Stimulated activated naive B cell treated with anti-CD40 and anti-IgM and Interleukin-4, amounts not matched to agents 10 μg/mL and 1 μg/mL and 100 μg/mL, for 72 hours (primary cell): ENCODE results near the gene BRICD5.
A peak's percentile ranks its signal among the peaks of the same experiment; 100 is the strongest.

Experiments
- ATAC-seq, 2 donors: fragments of 150-1000 bp; cut with Tn5 transposase; replicated peaks; 2 replicates each; pipeline ENCODE4 v1.10.0; 2021; ENCODE audit warnings: moderate library complexity in 1 of 2
- DNase-seq: peaks from one replicate; pipeline ENCODE4 v3.0.0; 2021
- H3K27ac Mint-ChIP-seq: one replicate; pipeline ENCODE4 v1.8.0; 2022; ENCODE audit warnings: mild to moderate bottlenecking, mixed read lengths
- H3K27me3 Mint-ChIP-seq, 2 donors: one replicate each; pipeline ENCODE4 v1.8.0; 2022; ENCODE audit warnings: mixed read lengths in 2 of 2
- H3K36me3 Mint-ChIP-seq, 2 donors: one replicate each; pipeline ENCODE4 v1.8.0; 2022; ENCODE audit warnings: mixed read lengths in 2 of 2, mild to moderate bottlenecking in 1 of 2
- H3K4me1 Mint-ChIP-seq, 2 donors: one replicate each; pipeline ENCODE4 v1.8.0; 2022; ENCODE audit warnings: mixed read lengths in 2 of 2, mild to moderate bottlenecking in 1 of 2
- H3K4me3 Mint-ChIP-seq, 2 donors: one replicate each; pipeline ENCODE4 v1.8.0; 2022; ENCODE audit warnings: mild to moderate bottlenecking in 2 of 2, mixed read lengths in 2 of 2, moderate library complexity in 1 of 2
- H3K9me3 Mint-ChIP-seq, 2 donors: one replicate each; pipeline ENCODE4 v1.8.0; 2022; ENCODE audit warnings: mixed read lengths in 2 of 2, mild to moderate bottlenecking in 1 of 2

The BRICD5 gene

DNA sequence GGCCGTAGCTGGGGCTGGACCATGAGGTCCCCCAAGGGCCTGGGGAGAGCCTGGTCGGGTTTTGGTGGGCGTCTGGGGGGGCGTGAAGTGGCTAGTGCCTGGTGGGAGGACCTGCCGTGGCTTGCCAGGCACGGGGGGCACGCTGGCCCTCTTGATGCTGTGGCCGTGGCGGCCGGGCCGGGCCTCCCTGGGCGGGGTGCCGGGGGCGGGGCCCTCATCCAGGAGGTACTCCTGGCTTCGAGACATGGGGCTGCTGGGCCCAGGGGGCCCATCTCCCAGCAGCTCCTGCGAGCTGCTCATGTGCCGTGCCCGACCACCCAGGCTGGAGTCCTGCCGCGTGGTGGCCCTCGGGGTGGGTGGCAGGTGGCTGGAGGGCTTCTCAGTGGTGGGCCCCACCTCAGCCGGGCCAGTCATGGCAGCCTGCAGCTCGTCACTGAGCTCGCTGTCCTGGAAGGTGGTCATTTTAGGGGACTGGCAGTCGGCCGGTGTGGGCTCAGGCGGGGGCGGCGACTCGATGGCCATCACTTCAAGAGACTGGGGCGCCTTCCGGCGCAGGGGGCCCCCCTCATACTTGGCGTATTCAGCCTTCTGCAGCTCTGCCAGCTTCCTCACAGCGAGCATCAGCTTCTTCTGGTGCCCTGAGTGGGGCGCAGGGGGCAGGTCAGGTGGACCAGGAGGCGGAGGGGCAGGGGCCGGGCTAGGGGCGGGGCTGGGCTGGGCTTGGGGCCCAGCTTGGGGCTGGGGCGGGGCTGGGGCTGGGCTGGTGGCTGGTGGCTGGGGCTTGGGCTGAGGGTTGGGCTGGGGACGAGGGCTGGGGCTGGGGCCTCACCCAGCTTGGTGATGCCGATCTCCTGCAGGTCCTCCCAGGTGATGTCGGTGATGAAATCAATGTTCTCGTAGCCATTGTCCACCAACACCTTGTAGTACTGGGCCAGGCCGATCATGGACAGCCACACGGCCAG, 29.4 kb downstream of the BRICD5 start:
- Mint-ChIP-seq H3K9me3 (no peaks in the 10 kb centered on the region), H3K4me1 (peaks cover 0 to 7% of the 10 kb centered on the region in 2 donors), H3K27me3 (peaks cover 0 to 5% of the 10 kb centered on the region in 2 donors), H3K36me3 (peaks cover 10 to 19% of the 10 kb centered on the region in 2 donors), H3K4me3 (no peak overlapping the region), H3K27ac (no peak overlapping the region)
- no peak for ATAC-seq
- DNase-seq = no peak

DNA sequence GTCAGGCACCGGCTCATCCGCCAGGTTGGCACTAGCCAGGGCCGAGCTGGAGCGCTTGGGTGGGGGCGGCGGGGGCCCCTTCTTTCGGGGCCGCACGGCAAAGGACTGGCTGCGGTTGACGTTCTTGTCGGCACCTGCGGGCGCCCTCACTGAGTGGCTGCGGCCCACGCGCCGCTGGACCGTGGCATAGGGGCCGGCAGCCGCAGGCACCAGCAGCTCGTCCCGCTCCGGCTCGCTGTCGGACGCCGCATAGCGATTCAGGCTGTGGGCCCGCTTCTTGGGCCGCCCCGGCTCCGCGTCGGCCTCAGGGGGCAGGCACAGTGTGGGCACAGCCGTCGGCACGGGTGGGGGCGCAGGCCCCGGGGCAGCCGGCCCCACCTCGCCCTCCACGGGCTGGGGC, 30.2 kb downstream of the BRICD5 start:
- H3K9me3 Mint-ChIP-seq = no peaks in the 10 kb centered on the region
- ATAC-seq = no peak

DNA sequence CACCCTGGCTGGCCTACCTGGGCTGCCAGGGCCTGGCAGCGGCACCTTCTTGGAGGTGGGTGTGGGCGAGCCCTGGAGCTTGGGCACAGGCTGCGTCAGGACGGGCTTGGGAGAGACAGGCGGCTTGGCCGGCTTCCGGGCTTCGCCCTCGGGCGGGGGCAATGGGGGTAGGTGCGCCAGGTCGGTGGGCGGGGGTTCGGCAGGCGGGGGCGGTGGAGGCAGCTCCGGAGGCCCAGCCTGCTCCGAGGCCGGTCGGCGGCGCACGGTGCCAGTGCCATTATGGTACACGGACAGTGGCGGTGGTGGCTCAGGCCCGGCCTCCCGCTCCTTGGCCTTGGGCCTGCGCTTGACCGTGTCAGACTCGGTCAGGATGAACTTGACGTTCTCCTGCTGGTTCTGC, 31.1 kb downstream of the BRICD5 start:
- Mint-ChIP-seq H3K36me3 (peaks cover 22 to 29% of the 10 kb centered on the region in 2 donors), H3K27ac (no peak overlapping the region), H3K4me1 (peaks cover 0 to 7% of the 10 kb centered on the region in 2 donors)

More for the DNA sequence above, 30.2 kb downstream of the BRICD5 start:
- DNase-seq = no peak
- no peak overlapping the region for H3K4me3 Mint-ChIP-seq
- H3K27me3 Mint-ChIP-seq = peaks cover 0 to 5% of the 10 kb centered on the region in 2 donors
- H3K27ac Mint-ChIP-seq = no peak overlapping the region
- peaks cover 16 to 25% of the 10 kb centered on the region in 2 donors for H3K36me3 Mint-ChIP-seq
- peaks cover 0 to 7% of the 10 kb centered on the region in 2 donors for H3K4me1 Mint-ChIP-seq

DNA sequence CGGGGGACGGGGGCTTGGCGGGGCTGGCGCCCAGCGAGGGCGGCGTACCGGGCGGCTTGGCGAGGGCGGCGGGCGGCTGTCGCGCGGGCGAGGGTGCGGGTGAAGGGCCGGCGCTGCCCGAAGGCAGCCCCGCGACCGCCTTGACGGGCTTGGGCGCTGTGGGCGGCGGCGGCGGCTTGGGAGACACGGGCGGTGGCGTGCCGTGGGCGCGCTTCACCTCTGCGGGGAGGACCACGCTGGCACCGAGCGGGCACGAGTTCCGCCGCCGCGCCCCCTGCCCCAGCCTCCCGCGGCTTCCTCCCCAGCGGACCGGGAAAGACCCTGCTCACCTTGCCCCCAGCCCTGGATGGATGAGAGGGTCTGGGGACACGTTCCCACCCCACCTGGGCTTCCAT, 31.6 kb downstream of the BRICD5 start:
- ATAC-seq (no peak), DNase-seq (no peak)
- Mint-ChIP-seq H3K4me1 (peaks cover 0 to 4% of the 10 kb centered on the region in 2 donors), H3K36me3 (peaks cover 23 to 34% of the 10 kb centered on the region in 2 donors), H3K27me3 (peaks cover 0 to 5% of the 10 kb centered on the region in 2 donors), H3K9me3 (no peaks in the 10 kb centered on the region), H3K27ac (no peak overlapping the region), H3K4me3 (no peak overlapping the region)

More for the DNA sequence above, 31.1 kb downstream of the BRICD5 start:
- peaks cover 0 to 5% of the 10 kb centered on the region in 2 donors for H3K27me3 Mint-ChIP-seq
- no peak for DNase-seq
- H3K4me3 Mint-ChIP-seq = no peak overlapping the region
- ATAC-seq = no peak
- H3K9me3 Mint-ChIP-seq = no peaks in the 10 kb centered on the region

DNA sequence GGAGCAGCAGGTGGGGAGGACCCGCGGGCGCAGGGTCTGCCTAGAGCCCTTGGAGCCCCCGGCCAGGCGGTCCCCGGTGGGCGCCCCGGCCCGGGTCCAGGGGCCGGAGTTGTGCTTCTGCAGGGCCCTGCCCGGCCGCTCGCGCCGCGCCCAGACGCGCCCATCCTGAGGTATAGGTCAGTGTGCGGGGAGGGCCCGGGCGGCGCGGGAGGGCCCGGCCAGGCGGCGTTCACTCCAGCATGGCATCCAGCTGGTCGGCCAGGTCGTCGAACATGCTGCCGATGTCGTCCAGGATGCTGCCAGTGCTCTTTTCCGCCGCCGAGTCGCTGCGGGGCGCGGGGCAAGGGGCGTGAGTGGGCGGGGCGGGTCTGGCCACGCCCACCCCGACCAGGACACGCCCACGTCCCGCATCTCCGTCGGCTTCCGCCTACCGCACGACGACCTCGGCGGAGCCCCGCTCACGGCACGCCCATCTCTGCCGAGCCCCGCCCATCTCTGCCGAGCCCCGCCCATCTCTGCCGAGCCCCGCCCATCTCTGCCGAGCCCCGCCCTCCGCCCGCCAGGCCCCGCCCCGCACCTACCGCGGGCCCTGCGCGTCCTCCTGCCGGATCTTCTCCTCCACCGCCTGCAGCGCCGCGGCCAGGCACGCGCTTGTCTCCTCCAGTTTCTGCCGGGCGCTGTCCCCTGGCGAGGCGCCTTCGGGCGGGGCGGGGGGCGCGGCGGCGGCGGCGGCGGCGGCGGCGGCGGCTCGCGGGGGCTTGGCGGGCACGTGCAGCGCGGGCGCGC, 32.1 kb downstream of the BRICD5 start:
- DNase-seq (no peak), ATAC-seq (peak; percentile 50 to 55)
- Mint-ChIP-seq H3K27me3 (peaks cover 0 to 5% of the 10 kb centered on the region in 2 donors), H3K4me3 (no peak overlapping the region), H3K27ac (no peak overlapping the region), H3K9me3 (no peaks in the 10 kb centered on the region), H3K36me3 (peaks cover 26 to 38% of the 10 kb centered on the region in 2 donors), H3K4me1 (peaks cover 0 to 4% of the 10 kb centered on the region in 2 donors)

DNA sequence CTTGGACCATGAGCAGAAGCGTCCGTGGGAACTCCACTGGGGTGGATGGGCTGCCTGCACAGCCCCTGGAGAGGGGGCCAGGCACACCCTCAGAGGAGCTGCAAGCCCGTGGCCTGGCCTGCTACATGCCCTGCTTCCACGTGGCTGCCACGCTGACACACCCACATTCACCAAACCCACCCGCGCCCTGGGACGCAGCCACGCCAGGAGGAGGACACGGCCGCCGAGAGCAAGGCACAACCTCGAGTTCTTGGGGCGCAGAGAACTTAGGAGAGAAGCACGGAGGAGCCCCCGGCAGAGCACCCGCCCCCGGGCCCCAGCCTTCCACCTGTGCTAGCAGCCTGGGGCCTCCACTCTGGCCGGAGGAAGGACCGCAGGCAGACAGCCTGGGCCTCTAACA, 33.1 kb downstream of the BRICD5 start:
- Mint-ChIP-seq H3K9me3 (no peaks in the 10 kb centered on the region), H3K36me3 (peaks cover 33 to 38% of the 10 kb centered on the region in 2 donors), H3K27ac (no peak overlapping the region), H3K4me1 (peaks cover 0 to 2% of the 10 kb centered on the region in 2 donors), H3K27me3 (peaks cover 0 to 5% of the 10 kb centered on the region in 2 donors), H3K4me3 (no peak overlapping the region)
- ATAC-seq = no peak
- no peak for DNase-seq

DNA sequence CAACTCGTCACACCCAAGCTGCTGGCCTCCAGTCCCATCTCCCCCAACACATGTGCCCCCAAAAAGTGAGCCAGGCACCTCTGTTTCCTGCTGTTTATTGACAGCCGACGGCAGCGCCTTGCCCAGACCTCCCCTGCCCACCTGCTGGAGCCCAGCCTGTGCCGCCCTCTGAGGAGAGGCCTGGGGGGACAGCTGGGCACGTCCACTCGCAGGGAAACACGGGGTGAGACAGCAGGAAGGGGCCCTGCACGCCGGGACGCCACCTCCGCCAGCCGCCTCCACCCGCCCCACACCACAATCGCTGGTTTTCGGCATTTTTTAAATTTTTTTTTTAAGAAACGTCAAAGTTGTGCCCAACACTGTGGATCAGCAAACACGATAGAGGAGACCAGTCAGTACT, 33.6 kb downstream of the BRICD5 start:
- no peak for DNase-seq
- peaks cover 0 to 2% of the 10 kb centered on the region in 2 donors for H3K4me1 Mint-ChIP-seq
- H3K4me3 Mint-ChIP-seq = no peak overlapping the region
- no peak overlapping the region for H3K27ac Mint-ChIP-seq
- peaks cover 0 to 5% of the 10 kb centered on the region in 2 donors for H3K27me3 Mint-ChIP-seq
- no peak for ATAC-seq
- peaks cover 31 to 33% of the 10 kb centered on the region in 2 donors for H3K36me3 Mint-ChIP-seq
- H3K9me3 Mint-ChIP-seq = no peaks in the 10 kb centered on the region

DNA sequence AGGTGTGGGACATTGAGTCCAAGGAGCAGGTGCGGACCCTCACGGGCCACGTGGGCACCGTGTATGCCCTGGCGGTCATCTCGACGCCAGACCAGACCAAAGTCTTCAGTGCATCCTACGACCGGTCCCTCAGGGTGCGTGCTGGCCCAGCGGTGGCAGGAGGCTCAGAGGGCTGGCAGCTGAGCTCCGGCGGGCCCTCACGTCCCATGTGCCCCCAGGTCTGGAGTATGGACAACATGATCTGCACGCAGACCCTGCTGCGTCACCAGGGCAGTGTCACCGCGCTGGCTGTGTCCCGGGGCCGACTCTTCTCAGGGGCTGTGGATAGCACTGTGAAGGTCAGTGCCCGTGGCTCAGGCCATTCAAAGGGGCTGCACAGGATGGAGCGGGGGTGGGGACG, 34.6 kb downstream of the BRICD5 start:
- Mint-ChIP-seq H3K9me3 (no peaks in the 10 kb centered on the region), H3K27ac (no peak overlapping the region), H3K4me3 (no peak overlapping the region), H3K36me3 (peaks cover 28 to 36% of the 10 kb centered on the region in 2 donors), H3K27me3 (peaks cover 0 to 5% of the 10 kb centered on the region in 2 donors), H3K4me1 (peaks cover 0 to 2% of the 10 kb centered on the region in 2 donors)
- DNase-seq = no peak
- ATAC-seq = no peak

DNA sequence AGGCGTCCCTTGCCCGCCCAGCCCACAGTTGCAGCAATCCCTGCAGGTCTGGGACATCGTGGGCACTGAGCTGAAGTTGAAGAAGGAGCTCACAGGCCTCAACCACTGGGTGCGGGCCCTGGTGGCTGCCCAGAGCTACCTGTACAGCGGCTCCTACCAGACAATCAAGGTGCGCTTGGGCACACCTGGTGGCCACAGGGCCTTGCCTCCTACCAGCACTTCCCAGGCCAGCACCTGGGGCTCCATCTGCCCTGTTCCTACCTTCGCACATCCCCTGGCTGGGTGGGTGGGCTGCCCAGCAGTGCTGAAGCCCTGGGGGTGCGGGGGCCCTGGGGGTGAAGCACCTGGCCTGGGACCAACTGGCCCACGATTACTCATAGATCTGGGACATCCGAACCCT, 35.2 kb downstream of the BRICD5 start:
- ATAC-seq = no peak

DNA sequence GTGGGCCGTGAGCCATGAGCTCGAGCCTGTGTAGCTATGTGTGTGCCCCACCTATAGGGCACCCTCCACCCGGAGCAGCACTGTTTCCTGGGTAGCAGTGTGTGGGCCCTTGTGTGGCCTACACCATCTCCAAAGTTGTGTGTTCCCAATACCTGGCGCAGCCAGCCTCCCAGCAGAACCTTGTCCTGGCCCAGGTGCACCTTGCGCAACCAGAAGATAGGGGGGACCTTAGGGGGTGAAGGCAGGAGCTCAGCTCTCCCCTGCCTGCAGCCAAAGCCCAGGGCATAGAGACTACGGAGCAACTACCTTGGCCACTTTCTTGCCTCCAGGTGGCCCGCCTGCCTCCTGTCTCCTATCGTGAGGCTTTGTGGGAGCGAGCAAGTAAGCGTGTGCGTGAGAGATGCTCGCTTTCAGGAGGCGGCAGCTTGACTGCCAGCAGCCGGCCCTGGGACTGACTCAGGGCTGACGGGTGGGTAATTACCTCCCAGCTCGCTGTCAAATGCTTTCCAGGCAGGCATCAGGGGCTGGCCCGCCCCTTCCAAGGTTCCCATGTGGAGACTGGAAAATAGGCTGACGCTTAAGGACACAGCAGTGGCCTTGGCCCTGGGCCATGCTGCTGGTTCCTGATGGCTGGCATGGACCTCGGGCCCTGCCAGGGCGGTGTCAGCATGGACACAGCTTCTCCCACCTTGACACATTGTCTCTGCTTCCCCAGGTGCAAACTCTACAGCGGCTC, 36.1 kb downstream of the BRICD5 start:
- no peak overlapping the region for H3K27ac Mint-ChIP-seq
- H3K9me3 Mint-ChIP-seq = no peaks in the 10 kb centered on the region
- peaks cover 0 to 4% of the 10 kb centered on the region in 2 donors for H3K27me3 Mint-ChIP-seq
- ATAC-seq (no peak), DNase-seq (no peak)
- no peak overlapping the region for H3K4me3 Mint-ChIP-seq
- H3K36me3 Mint-ChIP-seq = peaks cover 28 to 38% of the 10 kb centered on the region in 2 donors
- peaks cover 0 to 2% of the 10 kb centered on the region in 2 donors for H3K4me1 Mint-ChIP-seq

More for the DNA sequence above, 35.2 kb downstream of the BRICD5 start:
- no peaks in the 10 kb centered on the region for H3K9me3 Mint-ChIP-seq
- H3K36me3 Mint-ChIP-seq = peaks cover 28 to 36% of the 10 kb centered on the region in 2 donors
- peaks cover 0 to 2% of the 10 kb centered on the region in 2 donors for H3K4me1 Mint-ChIP-seq
- H3K27ac Mint-ChIP-seq = no peak overlapping the region
- no peak for DNase-seq
- peaks cover 0 to 5% of the 10 kb centered on the region in 2 donors for H3K27me3 Mint-ChIP-seq
- no peak overlapping the region for H3K4me3 Mint-ChIP-seq

DNA sequence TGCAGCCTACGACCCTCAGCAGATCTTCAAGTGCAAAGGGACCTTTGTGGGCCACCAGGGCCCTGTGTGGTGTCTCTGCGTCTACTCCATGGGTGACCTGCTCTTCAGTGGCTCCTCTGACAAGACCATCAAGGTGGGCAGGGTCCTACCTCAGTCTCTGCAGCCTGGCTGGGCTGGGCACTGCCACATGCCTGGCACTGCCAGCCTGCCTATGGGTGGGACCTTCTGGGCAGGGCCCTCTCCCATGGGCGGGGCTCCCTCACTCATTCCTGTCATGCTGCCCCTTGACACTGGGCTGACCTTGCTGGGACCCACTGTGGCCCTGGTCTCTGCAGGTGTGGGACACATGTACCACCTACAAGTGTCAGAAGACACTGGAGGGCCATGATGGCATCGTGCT, 36.7 kb downstream of the BRICD5 start:
- H3K36me3 Mint-ChIP-seq = peaks cover 28 to 37% of the 10 kb centered on the region in 2 donors
- peaks cover 0 to 2% of the 10 kb centered on the region in 2 donors for H3K4me1 Mint-ChIP-seq
- no peaks in the 10 kb centered on the region for H3K27me3 Mint-ChIP-seq
- no peaks in the 10 kb centered on the region for H3K9me3 Mint-ChIP-seq
- DNase-seq (no peak), ATAC-seq (no peak)
- H3K27ac Mint-ChIP-seq = no peak overlapping the region
- no peak overlapping the region for H3K4me3 Mint-ChIP-seq

DNA sequence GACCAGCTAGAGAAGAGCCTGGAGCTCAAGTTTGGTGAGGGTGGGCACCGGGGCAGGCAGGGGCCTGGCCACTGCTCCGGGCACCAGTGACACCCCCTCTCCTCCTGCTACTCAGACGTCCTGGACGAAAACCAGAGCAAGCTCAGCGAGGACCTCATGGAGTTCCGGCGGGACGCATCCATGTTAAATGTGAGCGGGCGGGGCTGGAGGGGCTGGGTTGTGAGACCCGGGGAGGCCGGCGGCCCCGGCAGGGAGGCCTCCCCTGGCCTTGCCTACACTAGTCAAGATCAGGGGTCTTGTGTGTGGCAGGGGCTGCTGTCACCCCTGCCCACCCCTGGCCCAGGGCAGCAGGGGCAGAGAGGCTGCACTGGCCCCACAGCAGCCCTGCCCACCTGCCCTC, 37.3 kb downstream of the BRICD5 start:
- DNase-seq (no peak), ATAC-seq (no peak)
- no peaks in the 10 kb centered on the region for H3K9me3 Mint-ChIP-seq
- H3K36me3 Mint-ChIP-seq = peaks cover 28 to 38% of the 10 kb centered on the region in 2 donors
- H3K27ac Mint-ChIP-seq = no peak overlapping the region
- no peaks in the 10 kb centered on the region for H3K27me3 Mint-ChIP-seq
- H3K4me3 Mint-ChIP-seq = no peak overlapping the region
- peaks cover 0 to 2% of the 10 kb centered on the region in 2 donors for H3K4me1 Mint-ChIP-seq

DNA sequence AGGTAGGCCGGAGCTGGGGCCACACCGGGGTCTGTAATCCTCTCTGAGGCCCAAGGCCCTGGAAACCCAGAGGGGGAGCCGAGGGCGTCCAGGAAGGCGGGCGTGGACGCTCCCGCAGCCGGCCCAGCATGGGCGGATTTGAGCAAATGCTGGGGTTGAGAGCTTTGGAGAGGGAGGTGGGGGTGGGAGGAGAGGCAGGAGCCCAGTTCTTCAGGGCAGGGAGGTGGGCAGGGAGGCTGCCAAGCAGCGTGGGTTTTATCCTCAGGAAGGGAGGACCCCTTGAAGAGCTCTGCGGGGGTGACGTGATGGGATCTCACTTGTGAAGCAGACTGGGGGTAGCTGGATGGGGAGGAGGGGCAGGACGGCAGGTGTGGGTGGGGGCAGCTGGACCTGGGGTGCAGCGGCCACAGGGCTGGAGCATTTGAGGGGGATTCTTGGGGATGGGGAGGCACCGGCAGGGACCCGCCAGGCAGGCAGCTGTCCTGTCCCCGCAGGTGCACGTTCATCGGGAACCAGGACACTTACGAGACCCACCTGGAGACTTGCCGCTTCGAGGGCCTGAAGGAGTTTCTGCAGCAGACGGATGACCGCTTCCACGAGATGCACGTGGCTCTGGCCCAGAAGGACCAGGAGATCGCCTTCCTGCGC, 37.9 kb downstream of the BRICD5 start:
- DNase-seq (no peak), ATAC-seq (no peak)
- H3K27me3 Mint-ChIP-seq = no peaks in the 10 kb centered on the region
- no peaks in the 10 kb centered on the region for H3K9me3 Mint-ChIP-seq
- no peak overlapping the region for H3K27ac Mint-ChIP-seq
- no peak overlapping the region for H3K4me3 Mint-ChIP-seq
- H3K4me1 Mint-ChIP-seq = peaks cover 0 to 2% of the 10 kb centered on the region in 2 donors
- H3K36me3 Mint-ChIP-seq = peaks cover 31 to 44% of the 10 kb centered on the region in 2 donors
